ENCODE data around the gene OR14J1. TPM values are rescaled to one million over a fixed set of nuclear protein-coding genes. Genes with fewer than 3 reads are reported as not detected.
"Not testable (repeated sequence)": the region's sequence is repeated elsewhere in the genome, so short reads cannot be mapped to it uniquely, and the experiment has no call there.

Gene OR14J1
- total RNA-seq, 1 donor from 2014 or later, result not detected

DNA sequence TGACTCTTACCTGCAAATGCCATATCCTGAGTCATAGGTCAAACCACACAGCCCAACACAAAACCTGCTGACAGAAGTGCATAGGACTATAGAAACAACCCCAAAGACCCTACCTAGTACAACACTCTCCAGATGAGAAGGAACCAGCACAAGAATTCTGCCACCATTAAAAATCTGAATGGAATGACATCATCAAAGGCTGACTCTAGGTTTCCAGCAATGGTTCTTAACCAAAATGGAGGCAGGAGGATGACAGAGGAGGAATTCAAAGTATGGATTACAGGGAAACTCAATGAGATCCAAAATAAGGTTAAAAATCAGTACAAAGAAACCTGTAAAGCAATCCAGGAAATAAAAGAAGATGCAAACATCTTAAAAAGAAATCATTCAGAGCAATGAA, 31.2 kb downstream of the OR14J1 start:
- no peak for DNase-seq (ENCODE audit: low spot score in 2 of 2, unreplicated experiment in 2 of 2)
- H3K27ac Mint-ChIP-seq, result no peak overlapping the region
- no peak overlapping the region for H3K4me3 Mint-ChIP-seq
- no peaks in the 10 kb centered on the region for H3K36me3 Mint-ChIP-seq
- H3K9me3 Mint-ChIP-seq, result peaks cover 11% of the 10 kb centered on the region
- TF ChIP-seq, protein P1, sequence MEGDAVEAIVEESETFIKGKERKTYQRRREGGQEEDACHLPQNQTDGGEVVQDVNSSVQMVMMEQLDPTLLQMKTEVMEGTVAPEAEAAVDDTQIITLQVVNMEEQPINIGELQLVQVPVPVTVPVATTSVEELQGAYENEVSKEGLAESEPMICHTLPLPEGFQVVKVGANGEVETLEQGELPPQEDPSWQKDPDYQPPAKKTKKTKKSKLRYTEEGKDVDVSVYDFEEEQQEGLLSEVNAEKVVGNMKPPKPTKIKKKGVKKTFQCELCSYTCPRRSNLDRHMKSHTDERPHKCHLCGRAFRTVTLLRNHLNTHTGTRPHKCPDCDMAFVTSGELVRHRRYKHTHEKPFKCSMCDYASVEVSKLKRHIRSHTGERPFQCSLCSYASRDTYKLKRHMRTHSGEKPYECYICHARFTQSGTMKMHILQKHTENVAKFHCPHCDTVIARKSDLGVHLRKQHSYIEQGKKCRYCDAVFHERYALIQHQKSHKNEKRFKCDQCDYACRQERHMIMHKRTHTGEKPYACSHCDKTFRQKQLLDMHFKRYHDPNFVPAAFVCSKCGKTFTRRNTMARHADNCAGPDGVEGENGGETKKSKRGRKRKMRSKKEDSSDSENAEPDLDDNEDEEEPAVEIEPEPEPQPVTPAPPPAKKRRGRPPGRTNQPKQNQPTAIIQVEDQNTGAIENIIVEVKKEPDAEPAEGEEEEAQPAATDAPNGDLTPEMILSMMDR (IDR thresholded peaks at IDR 0.05; ENCODE audit: unreplicated experiment), result no peak
- peaks cover 14% of the 10 kb centered on the region for H3K27me3 Mint-ChIP-seq (ENCODE audit: low read depth)
- no peaks in the 10 kb centered on the region for H3K4me1 Mint-ChIP-seq

DNA sequence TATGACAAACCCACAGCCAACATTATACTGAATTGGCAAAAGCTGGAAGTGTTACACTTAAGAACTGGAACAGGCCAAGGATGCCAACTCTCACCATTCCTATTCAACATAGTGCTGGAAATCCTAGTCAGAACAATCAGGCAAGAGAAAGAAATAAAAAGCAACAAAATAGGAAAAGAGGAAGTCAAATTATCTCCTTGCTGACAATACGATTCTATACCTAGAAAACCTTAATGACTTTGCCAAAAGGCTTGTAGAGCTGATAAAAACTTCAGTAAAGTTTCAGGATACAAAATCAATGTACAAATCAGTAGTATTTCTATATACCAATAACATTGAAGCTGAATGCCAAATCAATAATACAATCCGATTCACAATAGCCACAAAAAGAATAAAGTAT, 34.8 kb downstream of the OR14J1 start:
- no peak overlapping the region for H3K4me3 Mint-ChIP-seq
- H3K27me3 Mint-ChIP-seq (ENCODE audit: low read depth), result peaks cover 14% of the 10 kb centered on the region
- TF ChIP-seq, protein P1 (IDR thresholded peaks at IDR 0.05; ENCODE audit: unreplicated experiment), result no peak
- no peak overlapping the region for H3K27ac Mint-ChIP-seq
- no peak for DNase-seq (ENCODE audit: low spot score in 2 of 2, unreplicated experiment in 2 of 2)
- H3K9me3 Mint-ChIP-seq, result peaks cover 11% of the 10 kb centered on the region
- no peaks in the 10 kb centered on the region for H3K36me3 Mint-ChIP-seq
- H3K4me1 Mint-ChIP-seq, result no peaks in the 10 kb centered on the region

DNA sequence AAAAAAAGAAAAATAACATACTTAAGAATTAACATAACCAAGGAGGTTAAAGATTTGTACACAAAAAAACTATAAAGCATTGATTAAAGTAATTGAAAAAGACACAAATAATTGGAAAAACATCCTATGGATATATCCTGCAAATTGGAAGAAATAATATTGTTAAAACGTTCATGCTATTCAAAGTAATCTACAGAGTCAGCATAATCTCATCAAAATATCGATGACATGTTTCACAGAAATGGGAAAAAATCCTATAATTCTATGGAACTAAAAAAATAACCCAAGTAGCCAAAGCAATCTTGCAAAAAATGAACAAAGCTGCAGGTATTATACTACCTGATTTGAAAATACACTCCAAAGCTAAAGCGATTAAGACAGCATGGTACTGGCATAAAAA, 43.9 kb downstream of the OR14J1 start:
- no peaks in the 10 kb centered on the region for H3K4me1 Mint-ChIP-seq
- peaks cover 8% of the 10 kb centered on the region for H3K9me3 Mint-ChIP-seq
- no peak overlapping the region for H3K27ac Mint-ChIP-seq
- H3K36me3 Mint-ChIP-seq, result no peaks in the 10 kb centered on the region
- peaks cover 16% of the 10 kb centered on the region for H3K27me3 Mint-ChIP-seq (ENCODE audit: low read depth)
- DNase-seq (ENCODE audit: low spot score in 2 of 2, unreplicated experiment in 2 of 2), result no peak
- TF ChIP-seq, protein P1 (IDR thresholded peaks at IDR 0.05; ENCODE audit: unreplicated experiment), result no peak
- H3K4me3 Mint-ChIP-seq, result no peak overlapping the region

DNA sequence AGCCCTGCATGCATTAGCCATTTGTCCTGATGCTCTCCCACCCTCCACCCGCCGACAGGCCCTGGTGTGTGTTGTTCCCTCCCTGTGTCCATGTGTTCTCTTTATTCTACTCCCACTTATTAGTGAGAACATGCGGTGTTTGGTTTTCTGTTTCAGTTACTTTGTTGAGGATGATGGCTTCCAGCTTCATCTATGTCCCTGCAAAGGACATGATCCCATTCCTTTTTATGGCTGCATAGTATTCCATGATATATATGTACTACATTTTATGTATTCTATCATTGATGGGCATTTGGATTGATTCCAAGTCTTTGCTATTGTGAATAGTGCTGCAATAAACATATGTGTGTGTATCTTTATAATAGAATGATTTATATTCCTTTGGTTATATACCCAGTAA, 47.8 kb downstream of the OR14J1 start:
- Mint-ChIP-seq H3K9me3 (peaks cover 27% of the 10 kb centered on the region), H3K27me3 (ENCODE audit: low read depth) (peaks cover 16% of the 10 kb centered on the region)
- not testable (repeated sequence) for H3K36me3 Mint-ChIP-seq; DNase-seq (ENCODE audit: low spot score in 2 of 2, unreplicated experiment in 2 of 2); H3K27ac Mint-ChIP-seq; H3K4me3 Mint-ChIP-seq; H3K4me1 Mint-ChIP-seq

DNA sequence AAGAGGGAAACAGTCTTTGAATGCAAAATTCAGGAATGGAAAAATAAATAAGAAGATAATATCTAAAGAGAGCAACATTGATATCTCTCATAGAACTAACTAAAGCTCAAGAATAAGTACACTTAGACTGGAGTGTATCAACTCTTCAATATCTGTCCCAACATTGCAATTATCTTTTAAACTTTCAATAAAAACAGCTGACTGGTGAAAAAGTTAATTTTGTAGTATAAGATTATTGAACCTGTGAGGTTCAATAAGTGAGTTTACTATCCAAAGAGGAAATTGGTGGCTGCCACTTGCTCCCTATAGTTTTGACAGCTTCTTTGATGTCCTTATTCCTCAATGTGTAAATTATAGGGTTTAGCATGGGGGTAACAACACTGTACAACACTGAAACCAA, 53.5 kb downstream of the OR14J1 start:
- H3K36me3 Mint-ChIP-seq, result no peaks in the 10 kb centered on the region
- H3K9me3 Mint-ChIP-seq, result peaks cover 23% of the 10 kb centered on the region
- peaks cover 24% of the 10 kb centered on the region for H3K27me3 Mint-ChIP-seq (ENCODE audit: low read depth)
- TF ChIP-seq, protein P1 (IDR thresholded peaks at IDR 0.05; ENCODE audit: unreplicated experiment), result no peak
- no peak overlapping the region for H3K4me3 Mint-ChIP-seq
- no peaks in the 10 kb centered on the region for H3K4me1 Mint-ChIP-seq
- H3K27ac Mint-ChIP-seq, result no peak overlapping the region
- DNase-seq (ENCODE audit: low spot score in 2 of 2, unreplicated experiment in 2 of 2), result no peak

DNA sequence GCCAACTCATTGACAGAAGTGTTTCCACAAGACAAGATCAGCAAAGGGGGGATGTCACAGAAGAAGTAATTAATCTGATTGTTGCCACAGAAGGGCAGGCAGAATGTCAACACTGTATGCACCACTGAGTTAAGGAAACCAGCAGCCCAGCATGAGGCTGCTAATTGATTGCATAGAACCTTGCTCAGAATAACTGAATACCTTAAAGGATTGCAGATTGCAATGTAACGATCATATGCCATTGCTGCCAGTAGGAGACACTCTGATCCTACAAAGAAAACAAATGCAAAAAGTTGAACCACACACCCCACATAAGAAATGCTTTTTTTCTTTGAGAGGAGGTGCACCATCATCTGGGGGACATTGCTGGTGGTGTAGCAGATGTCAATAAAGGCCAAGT, 54.1 kb downstream of the OR14J1 start:
- DNase-seq (ENCODE audit: low spot score in 2 of 2, unreplicated experiment in 2 of 2), result no peak
- Mint-ChIP-seq H3K4me1 (no peaks in the 10 kb centered on the region), H3K27me3 (ENCODE audit: low read depth) (peaks cover 28% of the 10 kb centered on the region), H3K36me3 (no peaks in the 10 kb centered on the region), H3K9me3 (peaks cover 17% of the 10 kb centered on the region), H3K27ac (no peak overlapping the region), H3K4me3 (no peak overlapping the region)
- TF ChIP-seq, protein P1 (IDR thresholded peaks at IDR 0.05; ENCODE audit: unreplicated experiment), result no peak

Other genes with a start within 250 kb of the OR14J1 start
- gene OR2B3, start 214.4 kb upstream of the OR14J1 start, total RNA-seq, result not detected in 3 replicates
- not detected in 3 replicates for gene OR2J1, start 202.2 kb upstream of the OR14J1 start, total RNA-seq
- gene OR2J3, start 193.6 kb upstream of the OR14J1 start, total RNA-seq, result 0.07 to 0.16 TPM in 2 of 3 replicates, not detected in the other
- gene OR2J2, start 130.8 kb upstream of the OR14J1 start, total RNA-seq, result not detected in 3 replicates
- not detected in 3 replicates for gene OR5V1, start 67.2 kb downstream of the OR14J1 start, total RNA-seq
- not detected in 3 replicates for gene OR12D3, start 73.6 kb downstream of the OR14J1 start, total RNA-seq
- gene OR12D2, start 93.9 kb downstream of the OR14J1 start, total RNA-seq, result not detected in 3 replicates
- not detected in 3 replicates for gene OR12D1, start 113.2 kb downstream of the OR14J1 start, total RNA-seq
- not detected in 3 replicates for gene OR10C1, start 137.6 kb downstream of the OR14J1 start, total RNA-seq
- not detected in 3 replicates for gene OR11A1, start 155.4 kb downstream of the OR14J1 start, total RNA-seq
- not detected in 3 replicates for gene OR2H1, start 155.5 kb downstream of the OR14J1 start, total RNA-seq
- gene MAS1L, start 186.3 kb downstream of the OR14J1 start, total RNA-seq, result not detected in 3 replicates